ENCODE data around the gene ZNF660. TPM values are rescaled to one million over a fixed set of nuclear protein-coding genes. Genes with fewer than 3 reads are reported as not detected.

The ZNF660 gene
- polyA plus RNA-seq, 1 donor (not counting 4 experiments of a cell fraction or from before 2014, with no cell fraction given): 0.05 TPM

GRCh38 chr3:44554626-44555592 is 29.9 kb upstream of the ZNF660 start, which contains the start of gene ZKSCAN7:
Gene ZKSCAN7, plus strand, starts transcription at chr3:44555193. Its CDS starts 1,855 bp downstream, at chr3:44557048.
- Histone ChIP-seq H3K9ac (ENCODE audit: control insufficient read depth, extremely low read depth, insufficient read depth, low read length) (peak within 1 kb of the TSS; percentile 70), H2AFZ (ENCODE audit: control insufficient read depth, low read length) (peak within 1 kb of the TSS; percentile 98), H3K27ac (ENCODE audit: control insufficient read depth, insufficient read depth, low read length) (peak within 1 kb of the TSS; percentile 47), H3K4me3 (ENCODE audit: control insufficient read depth in 2 of 3, extremely low read depth in 1 of 3, insufficient read depth in 2 of 3, low read depth in 1 of 3, low read length in 3 of 3) (peak within 1 kb of the TSS; percentile 51 to 93 (median 78)), H3K79me2 (ENCODE audit: control insufficient read depth, insufficient read depth, low read length) (no peaks in the 10 kb centered on the region), H3K9me3 (ENCODE audit: control insufficient read depth, low read depth, low read length) (no peaks in the 10 kb centered on the region), H3K27me3 (ENCODE audit: control insufficient read depth, extremely low read depth, insufficient read depth, low read length) (no peaks in the 10 kb centered on the region), H3K36me3 (ENCODE audit: control insufficient read depth in 2 of 2, extremely low read depth in 1 of 2, insufficient read depth in 2 of 2, low read length in 2 of 2) (peaks cover 0 to 5% of the 10 kb centered on the region in 2 experiments), H3K4me1 (ENCODE audit: control insufficient read depth, extremely low read depth, insufficient read depth, low read length) (peaks cover 11% of the 10 kb centered on the region), H3K9me1 (ENCODE audit: control insufficient read depth, extremely low read depth, insufficient read depth, low read length) (no peaks in the 10 kb centered on the region), H4K20me1 (ENCODE audit: control insufficient read depth, extremely low read depth, insufficient read depth, low read length) (no peaks in the 10 kb centered on the region), H3K4me2 (ENCODE audit: control insufficient read depth, extremely low read depth, insufficient read depth, low read depth, low read length) (peak within 1 kb of the TSS; percentile 98)
- DNase-seq (ENCODE audit: low read depth, low spot score) (no peak), FAIRE-seq (peak; percentile 23)
- TF ChIP-seq EZH2 (IDR thresholded peaks at IDR 0.05; ENCODE audit: low read length): no peak
- TF ChIP-seq CTCF (optimal IDR thresholded peaks at IDR 0.05 in 1 of 3, IDR thresholded peaks at IDR 0.05 in 1 of 3, conservative IDR thresholded peaks at IDR 0.05 in 1 of 3; ENCODE audit: extremely low read depth in 1 of 3, insufficient read depth in 2 of 3, low read length in 3 of 3): peak in 2 of 3 experiments; percentile 10 to 22
- dilution Hi-C loops (cut with MboI; ENCODE audit: extremely low pct_ligation_motif_present, low sequenced_read_pairs): no loop called here

GRCh38 chr3:44555723-44556122 is 29.0 kb upstream of the ZNF660 start:
- peak; percentile 26 for FAIRE-seq
- dilution Hi-C loops (cut with MboI; ENCODE audit: extremely low pct_ligation_motif_present, low sequenced_read_pairs): no loop called here
- no peak for DNase-seq (ENCODE audit: low read depth, low spot score)
- H3K9ac ChIP-seq (ENCODE audit: control insufficient read depth, extremely low read depth, insufficient read depth, low read length): peak overlapping the region; percentile 70
- no peaks in the 10 kb centered on the region for H3K27me3 ChIP-seq (ENCODE audit: control insufficient read depth, extremely low read depth, insufficient read depth, low read length)
- peak overlapping the region; percentile 51 to 93 (median 78) for H3K4me3 ChIP-seq (ENCODE audit: control insufficient read depth in 2 of 3, extremely low read depth in 1 of 3, insufficient read depth in 2 of 3, low read depth in 1 of 3, low read length in 3 of 3)
- H3K4me1 ChIP-seq (ENCODE audit: control insufficient read depth, extremely low read depth, insufficient read depth, low read length): peaks cover 11% of the 10 kb centered on the region
- no peaks in the 10 kb centered on the region for H3K79me2 ChIP-seq (ENCODE audit: control insufficient read depth, insufficient read depth, low read length)
- H4K20me1 ChIP-seq (ENCODE audit: control insufficient read depth, extremely low read depth, insufficient read depth, low read length): no peaks in the 10 kb centered on the region
- TF ChIP-seq EZH2 (IDR thresholded peaks at IDR 0.05; ENCODE audit: low read length): no peak
- TF ChIP-seq CTCF (optimal IDR thresholded peaks at IDR 0.05 in 1 of 3, IDR thresholded peaks at IDR 0.05 in 1 of 3, conservative IDR thresholded peaks at IDR 0.05 in 1 of 3; ENCODE audit: extremely low read depth in 1 of 3, insufficient read depth in 2 of 3, low read length in 3 of 3): no peak
- peaks cover 0 to 5% of the 10 kb centered on the region in 2 experiments for H3K36me3 ChIP-seq (ENCODE audit: control insufficient read depth in 2 of 2, extremely low read depth in 1 of 2, insufficient read depth in 2 of 2, low read length in 2 of 2)
- peak overlapping the region; percentile 98 for H3K4me2 ChIP-seq (ENCODE audit: control insufficient read depth, extremely low read depth, insufficient read depth, low read depth, low read length)
- H3K9me1 ChIP-seq (ENCODE audit: control insufficient read depth, extremely low read depth, insufficient read depth, low read length): no peaks in the 10 kb centered on the region
- no peaks in the 10 kb centered on the region for H3K9me3 ChIP-seq (ENCODE audit: control insufficient read depth, low read depth, low read length)
- H2AFZ ChIP-seq (ENCODE audit: control insufficient read depth, low read length): peak overlapping the region; percentile 98
- H3K27ac ChIP-seq (ENCODE audit: control insufficient read depth, insufficient read depth, low read length): peak overlapping the region; percentile 47
